ENCODE data around the gene ATP2B2.
A peak's percentile ranks its signal among the peaks of the same experiment; 100 is the strongest.

Gene ATP2B2

DNA sequence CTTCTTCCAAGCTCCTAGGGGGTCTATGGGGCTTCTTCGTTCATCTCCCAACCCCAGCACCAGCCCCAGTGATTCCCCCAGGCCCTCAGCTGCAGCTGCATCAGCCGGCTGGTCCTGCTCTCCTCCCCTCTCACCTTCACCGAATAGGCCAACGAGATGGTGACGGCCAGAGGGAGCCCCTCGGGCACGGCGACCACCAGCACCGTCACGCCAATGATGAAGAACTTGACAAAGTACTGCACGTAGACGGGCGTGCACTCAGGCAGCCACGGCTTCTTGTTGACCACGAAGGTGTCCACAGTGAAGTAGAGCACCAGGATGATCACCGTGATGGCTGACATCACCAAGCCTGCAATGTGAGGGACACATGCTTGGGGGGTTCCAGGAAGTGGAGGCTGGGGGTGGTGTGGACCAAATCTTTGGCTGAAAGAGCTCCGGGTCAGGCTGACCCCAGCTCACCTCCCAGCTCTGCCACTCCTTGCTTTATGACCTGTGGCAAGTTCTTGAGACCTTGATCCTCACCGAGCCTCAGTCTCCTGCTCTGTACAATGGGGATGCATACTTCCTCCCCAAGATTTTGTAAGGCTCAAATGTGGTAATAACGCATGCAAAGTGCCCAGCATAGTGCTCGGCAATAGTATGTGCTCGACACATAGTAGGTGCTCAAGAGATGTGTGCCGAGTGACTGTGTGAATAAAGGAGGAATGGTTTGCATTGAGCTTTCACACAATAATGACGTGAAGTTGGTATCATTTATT lies 129.9 kb downstream of the ATP2B2 start:
- DNase-seq = no peak
- Histone ChIP-seq H2BK5ac (ENCODE audit: low read depth, low read length, poor library complexity, severe bottlenecking) (no peak overlapping the region), H2BK120ac (ENCODE audit: low read depth, low read length) (no peak overlapping the region), H3K14ac (ENCODE audit: low read length in 2 of 2) (no peak overlapping the region), H3K4me2 (ENCODE audit: low read length, poor library complexity, severe bottlenecking) (no peak overlapping the region), H4K8ac (ENCODE audit: low read length) (no peak overlapping the region), H3K36me3 (ENCODE audit: control insufficient read depth in 1 of 2, insufficient read depth in 2 of 2, low read depth in 1 of 2, low read length in 2 of 2) (no peaks in the 10 kb centered on the region), H3K4ac (ENCODE audit: low read depth in 1 of 2, low read length in 2 of 2) (no peak overlapping the region), H2BK12ac (ENCODE audit: low read length in 2 of 2) (no peak overlapping the region), H2BK15ac (ENCODE audit: low read depth, poor library complexity, severe bottlenecking) (no peak overlapping the region), H2AK5ac (ENCODE audit: low read length, severe bottlenecking) (no peak overlapping the region), H4K91ac (ENCODE audit: low read length) (no peak overlapping the region), H3K79me1 (replicated peaks; ENCODE audit: low read length, poor library complexity, severe bottlenecking) (no peaks in the 10 kb centered on the region), H3K27me3 (ENCODE audit: control insufficient read depth in 1 of 2, insufficient read depth in 1 of 2, low read length in 2 of 2) (peaks cover 0 to 31% of the 10 kb centered on the region in 2 experiments), H3K27ac (ENCODE audit: low read length, poor library complexity, severe bottlenecking) (no peak overlapping the region), H3K9ac (ENCODE audit: low read length) (no peak overlapping the region), H3K18ac (ENCODE audit: low read depth in 1 of 2, low read length in 2 of 2) (no peak overlapping the region), H3K4me1 (ENCODE audit: control insufficient read depth, insufficient read depth, low read depth, low read length) (peaks cover 7% of the 10 kb centered on the region), H3K23ac (ENCODE audit: low read length in 2 of 2) (no peak overlapping the region), H2AFZ (ENCODE audit: low read depth, low read length) (no peak overlapping the region), H3K9me3 (ENCODE audit: control insufficient read depth, low read length) (peaks cover 10% of the 10 kb centered on the region), H3K4me3 (ENCODE audit: insufficient read depth in 1 of 2, low read depth in 1 of 2, low read length in 2 of 2) (no peak overlapping the region)
- WGBS = 95% methylated on average over 21 of the region's 23 CpGs

DNA sequence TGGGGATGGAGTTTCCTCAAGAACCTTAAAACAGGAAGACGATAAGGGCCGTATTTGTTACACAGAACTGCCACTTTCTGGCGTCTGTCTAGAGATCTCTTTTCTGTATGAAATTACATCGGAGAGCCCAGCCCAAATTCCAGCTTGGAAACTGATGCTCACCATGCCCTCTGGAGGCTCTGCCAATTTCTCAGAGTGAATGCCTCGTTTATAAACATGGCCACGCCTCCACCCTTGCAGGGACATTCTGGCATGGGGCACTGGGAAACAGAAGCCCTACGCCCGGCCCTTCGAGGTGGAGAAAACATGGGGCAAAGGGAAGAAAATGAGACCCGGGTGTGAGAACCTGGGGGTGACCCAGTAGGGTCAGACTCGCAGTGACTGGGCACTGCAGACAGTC lies 131.1 kb downstream of the ATP2B2 start:
- no peak for DNase-seq
- Histone ChIP-seq H4K8ac (ENCODE audit: low read length) (no peak overlapping the region), H2AK5ac (ENCODE audit: low read length, severe bottlenecking) (no peak overlapping the region), H2BK12ac (ENCODE audit: low read length in 2 of 2) (no peak overlapping the region), H3K9me3 (ENCODE audit: control insufficient read depth, low read length) (peaks cover 10% of the 10 kb centered on the region), H3K79me1 (replicated peaks; ENCODE audit: low read length, poor library complexity, severe bottlenecking) (no peaks in the 10 kb centered on the region), H3K4ac (ENCODE audit: low read depth in 1 of 2, low read length in 2 of 2) (no peak overlapping the region), H2AFZ (ENCODE audit: low read depth, low read length) (no peak overlapping the region), H3K36me3 (ENCODE audit: control insufficient read depth in 1 of 2, insufficient read depth in 2 of 2, low read depth in 1 of 2, low read length in 2 of 2) (no peaks in the 10 kb centered on the region), H2BK15ac (ENCODE audit: low read depth, poor library complexity, severe bottlenecking) (no peak overlapping the region), H3K27me3 (ENCODE audit: control insufficient read depth in 1 of 2, insufficient read depth in 1 of 2, low read length in 2 of 2) (peaks cover 0 to 31% of the 10 kb centered on the region in 2 experiments), H3K4me1 (ENCODE audit: control insufficient read depth, insufficient read depth, low read depth, low read length) (peaks cover 9% of the 10 kb centered on the region), H3K14ac (ENCODE audit: low read length in 2 of 2) (no peak overlapping the region), H4K91ac (ENCODE audit: low read length) (no peak overlapping the region), H3K27ac (ENCODE audit: low read length, poor library complexity, severe bottlenecking) (no peak overlapping the region), H3K4me3 (ENCODE audit: insufficient read depth in 1 of 2, low read depth in 1 of 2, low read length in 2 of 2) (no peak overlapping the region), H3K9ac (ENCODE audit: low read length) (no peak overlapping the region), H3K23ac (ENCODE audit: low read length in 2 of 2) (no peak overlapping the region), H2BK120ac (ENCODE audit: low read depth, low read length) (no peak overlapping the region), H3K4me2 (ENCODE audit: low read length, poor library complexity, severe bottlenecking) (no peak overlapping the region), H3K18ac (ENCODE audit: low read depth in 1 of 2, low read length in 2 of 2) (no peak overlapping the region), H2BK5ac (ENCODE audit: low read depth, low read length, poor library complexity, severe bottlenecking) (no peak overlapping the region)
- 84% methylated on average over 11 of the region's 11 CpGs for WGBS

DNA sequence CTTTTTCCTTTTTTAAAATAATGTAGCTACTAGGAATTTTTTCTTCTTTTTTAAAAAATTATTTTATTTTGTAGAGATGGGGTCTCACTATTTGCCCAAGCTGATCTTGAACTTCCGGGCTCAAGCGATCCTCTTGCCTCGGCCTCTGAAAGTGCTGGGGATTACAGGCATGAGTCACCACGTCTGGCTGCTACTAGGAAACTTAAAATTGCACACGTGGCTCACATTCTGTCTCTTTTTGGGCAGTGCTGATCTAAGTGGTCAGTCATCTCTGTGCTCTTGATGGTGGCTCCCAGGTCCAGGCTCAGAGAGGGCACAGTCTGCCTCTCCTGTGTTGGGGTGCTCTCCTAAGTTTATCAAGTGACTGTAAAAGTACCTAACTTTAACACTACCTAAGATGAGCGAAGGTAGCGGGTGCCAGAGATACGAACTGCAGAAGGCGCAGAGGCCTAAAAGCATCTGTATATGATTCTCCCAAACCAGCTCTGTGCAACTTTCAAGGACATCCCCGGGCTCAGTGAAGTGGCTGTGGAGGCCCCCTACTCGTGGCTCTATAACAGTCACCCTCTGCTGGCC lies 131.6 kb downstream of the ATP2B2 start:
- no peak overlapping the region for H3K23ac ChIP-seq (ENCODE audit: low read length in 2 of 2)
- no peak overlapping the region for H2BK5ac ChIP-seq (ENCODE audit: low read depth, low read length, poor library complexity, severe bottlenecking)
- no peak overlapping the region for H3K18ac ChIP-seq (ENCODE audit: low read depth in 1 of 2, low read length in 2 of 2)
- no peak overlapping the region for H3K4me2 ChIP-seq (ENCODE audit: low read length, poor library complexity, severe bottlenecking)
- WGBS = 53% methylated on average over 11 of the region's 11 CpGs
- no peak overlapping the region for H2BK120ac ChIP-seq (ENCODE audit: low read depth, low read length)
- peaks cover 0 to 31% of the 10 kb centered on the region in 2 experiments for H3K27me3 ChIP-seq (ENCODE audit: control insufficient read depth in 1 of 2, insufficient read depth in 1 of 2, low read length in 2 of 2)
- H4K8ac ChIP-seq (ENCODE audit: low read length) = no peak overlapping the region
- no peak overlapping the region for H2BK15ac ChIP-seq (ENCODE audit: low read depth, poor library complexity, severe bottlenecking)
- H3K4me3 ChIP-seq (ENCODE audit: insufficient read depth in 1 of 2, low read depth in 1 of 2, low read length in 2 of 2) = no peak overlapping the region
- H2AK5ac ChIP-seq (ENCODE audit: low read length, severe bottlenecking) = no peak overlapping the region
- H2BK12ac ChIP-seq (ENCODE audit: low read length in 2 of 2) = no peak overlapping the region
- DNase-seq = peak; percentile 63
- H3K27ac ChIP-seq (ENCODE audit: low read length, poor library complexity, severe bottlenecking) = no peak overlapping the region
- peaks cover 9% of the 10 kb centered on the region for H3K4me1 ChIP-seq (ENCODE audit: control insufficient read depth, insufficient read depth, low read depth, low read length)
- H3K36me3 ChIP-seq (ENCODE audit: control insufficient read depth in 1 of 2, insufficient read depth in 2 of 2, low read depth in 1 of 2, low read length in 2 of 2) = no peaks in the 10 kb centered on the region
- H3K9ac ChIP-seq (ENCODE audit: low read length) = no peak overlapping the region
- no peak overlapping the region for H4K91ac ChIP-seq (ENCODE audit: low read length)
- no peak overlapping the region for H3K14ac ChIP-seq (ENCODE audit: low read length in 2 of 2)
- no peaks in the 10 kb centered on the region for H3K79me1 ChIP-seq (replicated peaks; ENCODE audit: low read length, poor library complexity, severe bottlenecking)
- no peak overlapping the region for H2AFZ ChIP-seq (ENCODE audit: low read depth, low read length)
- no peak overlapping the region for H3K4ac ChIP-seq (ENCODE audit: low read depth in 1 of 2, low read length in 2 of 2)
- H3K9me3 ChIP-seq (ENCODE audit: control insufficient read depth, low read length) = peaks cover 10% of the 10 kb centered on the region

DNA sequence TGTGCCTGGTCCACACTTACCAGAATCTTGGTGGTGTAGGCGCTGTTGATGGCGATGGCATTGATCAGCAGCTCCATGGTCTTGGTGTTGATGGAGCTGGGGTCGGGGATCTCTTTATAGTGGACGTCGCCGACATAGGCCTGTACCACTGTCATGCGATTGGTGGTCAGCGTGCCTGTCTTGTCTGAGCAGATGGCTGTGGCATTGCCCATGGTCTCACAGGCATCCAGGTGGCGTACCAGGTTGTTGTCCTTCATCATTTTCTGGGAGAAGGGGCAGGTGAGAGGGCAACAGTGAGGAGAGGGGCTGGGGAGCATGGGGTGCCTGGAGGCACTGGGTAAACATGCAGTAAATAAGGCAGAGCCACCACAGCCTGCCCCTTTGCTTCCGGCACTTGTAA lies 133.6 kb downstream of the ATP2B2 start:
- Histone ChIP-seq H2BK15ac (ENCODE audit: low read depth, poor library complexity, severe bottlenecking) (no peak overlapping the region), H2AFZ (ENCODE audit: low read depth, low read length) (no peak overlapping the region), H3K9ac (ENCODE audit: low read length) (no peak overlapping the region), H3K18ac (ENCODE audit: low read depth in 1 of 2, low read length in 2 of 2) (no peak overlapping the region), H3K36me3 (ENCODE audit: control insufficient read depth in 1 of 2, insufficient read depth in 2 of 2, low read depth in 1 of 2, low read length in 2 of 2) (no peaks in the 10 kb centered on the region), H2BK12ac (ENCODE audit: low read length in 2 of 2) (no peak overlapping the region), H3K4ac (ENCODE audit: low read depth in 1 of 2, low read length in 2 of 2) (no peak overlapping the region), H3K4me3 (ENCODE audit: insufficient read depth in 1 of 2, low read depth in 1 of 2, low read length in 2 of 2) (no peak overlapping the region), H2BK120ac (ENCODE audit: low read depth, low read length) (no peak overlapping the region), H3K79me1 (replicated peaks; ENCODE audit: low read length, poor library complexity, severe bottlenecking) (no peaks in the 10 kb centered on the region), H3K4me2 (ENCODE audit: low read length, poor library complexity, severe bottlenecking) (no peak overlapping the region), H2AK5ac (ENCODE audit: low read length, severe bottlenecking) (no peak overlapping the region), H3K23ac (ENCODE audit: low read length in 2 of 2) (no peak overlapping the region), H4K8ac (ENCODE audit: low read length) (no peak overlapping the region), H3K27me3 (ENCODE audit: control insufficient read depth in 1 of 2, insufficient read depth in 1 of 2, low read length in 2 of 2) (peaks cover 0 to 13% of the 10 kb centered on the region in 2 experiments), H2BK5ac (ENCODE audit: low read depth, low read length, poor library complexity, severe bottlenecking) (no peak overlapping the region), H4K91ac (ENCODE audit: low read length) (no peak overlapping the region), H3K27ac (ENCODE audit: low read length, poor library complexity, severe bottlenecking) (no peak overlapping the region), H3K9me3 (ENCODE audit: control insufficient read depth, low read length) (peaks cover 10% of the 10 kb centered on the region), H3K14ac (ENCODE audit: low read length in 2 of 2) (no peak overlapping the region), H3K4me1 (ENCODE audit: control insufficient read depth, insufficient read depth, low read depth, low read length) (peaks cover 18% of the 10 kb centered on the region)
- DNase-seq = no peak
- 94% methylated on average over 9 of the region's 10 CpGs for WGBS
